Astrocyte of the spinal cord (primary cell): Measurements from ENCODE around the gene APC.

ENCODE experiments used
- DNase-seq: peaks from one replicate; pipeline ENCODE4 v3.0.0; 2011; ENCODE audit warnings: low read depth, low spot score
- H3K4me3 ChIP-seq: 2 replicates; pipeline ENCODE4 v1.5.1; 2011; ENCODE audit warnings: low read depth, mild to moderate bottlenecking, low read length, moderate library complexity
- in situ Hi-C: cut with HindIII; loops from 2 replicates; pipeline ENCODE4 v1.10.0; 2017; ENCODE audit warnings: low sequenced_read_pairs
- TF ChIP-seq, protein P1 (sequence below): IDR thresholded peaks from 2 replicates; pipeline ENCODE4 v1.5.1; 2012; ENCODE audit warnings: low read depth, mild to moderate bottlenecking, low read length, inconsistent platforms

APC gene

DNA sequence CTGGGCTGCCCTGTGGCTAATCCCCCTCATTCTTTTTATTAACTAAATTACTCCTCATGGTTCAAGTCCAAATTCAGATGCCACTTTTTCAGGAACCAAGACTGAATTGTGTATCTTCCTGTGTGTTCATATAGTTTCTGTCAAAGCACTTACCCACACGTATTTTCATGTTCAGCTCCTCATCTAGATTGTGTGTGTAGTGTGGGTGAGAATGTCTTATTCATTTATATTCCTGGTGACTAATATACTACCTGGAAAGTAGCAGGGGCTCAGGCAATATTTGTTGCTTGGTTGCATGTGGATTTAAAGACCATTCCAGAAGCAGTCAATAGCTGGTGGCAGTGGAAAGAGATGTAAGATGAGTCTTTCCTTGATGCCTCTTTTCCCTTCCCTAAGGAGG is 74.9 kb downstream of the APC start:
- H3K4me3 ChIP-seq = no peak overlapping the region
- in situ Hi-C loops = no loop called here
- TF ChIP-seq, protein P1, sequence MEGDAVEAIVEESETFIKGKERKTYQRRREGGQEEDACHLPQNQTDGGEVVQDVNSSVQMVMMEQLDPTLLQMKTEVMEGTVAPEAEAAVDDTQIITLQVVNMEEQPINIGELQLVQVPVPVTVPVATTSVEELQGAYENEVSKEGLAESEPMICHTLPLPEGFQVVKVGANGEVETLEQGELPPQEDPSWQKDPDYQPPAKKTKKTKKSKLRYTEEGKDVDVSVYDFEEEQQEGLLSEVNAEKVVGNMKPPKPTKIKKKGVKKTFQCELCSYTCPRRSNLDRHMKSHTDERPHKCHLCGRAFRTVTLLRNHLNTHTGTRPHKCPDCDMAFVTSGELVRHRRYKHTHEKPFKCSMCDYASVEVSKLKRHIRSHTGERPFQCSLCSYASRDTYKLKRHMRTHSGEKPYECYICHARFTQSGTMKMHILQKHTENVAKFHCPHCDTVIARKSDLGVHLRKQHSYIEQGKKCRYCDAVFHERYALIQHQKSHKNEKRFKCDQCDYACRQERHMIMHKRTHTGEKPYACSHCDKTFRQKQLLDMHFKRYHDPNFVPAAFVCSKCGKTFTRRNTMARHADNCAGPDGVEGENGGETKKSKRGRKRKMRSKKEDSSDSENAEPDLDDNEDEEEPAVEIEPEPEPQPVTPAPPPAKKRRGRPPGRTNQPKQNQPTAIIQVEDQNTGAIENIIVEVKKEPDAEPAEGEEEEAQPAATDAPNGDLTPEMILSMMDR = no peak
- no peak for DNase-seq

DNA sequence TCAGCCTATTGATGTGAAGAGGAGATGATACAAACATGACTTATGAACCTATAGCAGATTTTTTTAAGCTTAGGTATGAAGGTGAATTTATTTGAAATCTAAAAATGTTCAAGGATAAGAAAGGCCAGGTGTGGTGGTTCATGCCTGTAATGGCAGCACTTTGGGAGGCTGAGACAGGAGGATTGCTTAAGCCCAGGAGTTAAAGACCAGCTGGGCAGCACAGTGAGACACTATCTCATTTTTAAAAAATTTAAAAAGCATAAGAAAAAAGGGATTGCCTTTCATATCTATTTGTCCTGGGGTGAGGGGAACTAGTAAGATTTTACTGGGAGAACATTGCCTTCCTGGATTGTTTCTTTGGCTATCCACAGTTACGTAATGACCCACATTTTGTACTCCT is 82.6 kb downstream of the APC start:
- TF ChIP-seq, protein P1 = no peak
- H3K4me3 ChIP-seq = no peak overlapping the region
- in situ Hi-C loops = no loop called here
- DNase-seq = no peak

DNA sequence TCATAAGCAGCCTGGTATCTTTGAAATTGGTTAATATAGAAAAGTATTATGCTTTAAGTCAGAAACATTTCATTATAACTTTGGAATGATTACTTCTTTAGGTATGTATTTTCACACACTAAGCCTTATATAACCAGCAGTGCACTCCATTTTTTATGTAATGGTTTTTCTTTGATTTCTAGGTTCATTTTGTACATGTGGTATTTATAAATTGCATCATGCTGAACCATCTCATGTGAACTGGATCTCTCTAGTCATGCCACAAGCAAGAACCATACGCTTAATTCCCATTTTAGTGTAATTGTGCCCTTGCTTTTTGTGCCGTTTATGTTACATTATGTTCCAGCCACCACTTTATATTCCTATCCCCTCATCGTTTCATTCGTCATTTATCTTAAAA is 84.8 kb downstream of the APC start:
- no peak for DNase-seq
- no peak overlapping the region for H3K4me3 ChIP-seq
- in situ Hi-C loops = no loop called here
- TF ChIP-seq, protein P1 = no peak

DNA sequence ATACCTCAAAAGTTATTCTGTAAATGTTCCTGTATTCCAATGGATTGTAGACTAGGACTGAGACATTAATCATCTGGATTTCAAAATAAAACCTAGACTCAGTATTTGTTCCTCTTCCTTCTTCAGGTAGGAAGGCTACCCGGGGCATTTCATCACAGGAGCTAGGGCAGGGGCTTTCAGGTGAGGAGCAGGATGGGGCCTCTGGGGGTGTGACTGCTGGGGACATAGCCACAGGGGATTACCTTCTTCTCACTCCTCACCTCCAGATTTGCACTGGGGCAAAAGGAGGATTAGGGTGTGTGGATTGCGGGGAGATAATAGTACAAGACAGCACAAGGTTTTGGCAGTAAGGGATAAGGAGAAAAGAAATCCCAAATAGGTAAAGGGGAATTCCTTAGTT is 85.5 kb downstream of the APC start:
- H3K4me3 ChIP-seq = no peak overlapping the region
- in situ Hi-C loops = no loop called here
- no peak for DNase-seq
- TF ChIP-seq, protein P1 = no peak

DNA sequence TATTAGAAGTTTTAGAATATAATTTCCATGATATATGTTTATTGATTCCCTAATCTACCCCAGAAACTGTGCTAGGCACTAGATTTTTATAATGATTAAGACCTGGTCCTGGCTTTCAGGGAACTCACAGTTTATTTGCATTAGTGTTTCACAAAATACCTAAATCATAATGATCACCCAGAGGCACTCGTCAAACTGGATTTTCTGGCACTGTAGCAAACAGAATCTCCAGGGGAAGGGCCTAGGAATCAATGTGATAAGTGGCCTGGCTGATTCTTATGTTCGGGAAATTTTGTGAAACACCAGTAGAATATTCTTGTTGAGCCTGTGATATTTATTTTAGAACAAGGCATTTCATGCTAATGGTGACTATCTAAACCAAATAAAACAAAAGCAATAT is 86.0 kb downstream of the APC start:
- H3K4me3 ChIP-seq = no peak overlapping the region
- in situ Hi-C loops = no loop called here
- no peak for DNase-seq
- TF ChIP-seq, protein P1 = no peak

DNA sequence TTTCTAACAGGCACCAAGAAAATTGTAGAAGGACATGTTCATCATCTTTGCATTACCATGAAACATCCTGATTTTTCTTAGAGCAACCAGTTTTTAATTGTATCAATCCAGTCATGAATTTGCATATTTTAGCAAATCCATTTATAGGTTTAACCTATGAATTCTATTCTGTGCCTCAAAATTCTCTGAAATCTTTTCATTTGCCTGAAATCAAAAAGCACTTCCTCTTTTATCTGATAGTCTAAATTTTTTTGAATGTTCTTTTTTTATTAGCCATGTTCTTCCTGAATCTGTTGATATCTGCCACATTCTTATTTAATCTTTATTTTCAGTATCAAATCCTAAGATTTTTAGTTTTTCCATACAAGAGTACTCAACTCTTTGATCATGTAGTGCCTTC is 86.5 kb downstream of the APC start:
- no peak for DNase-seq
- in situ Hi-C loops = no loop called here
- TF ChIP-seq, protein P1 = no peak
- no peak overlapping the region for H3K4me3 ChIP-seq

DNA sequence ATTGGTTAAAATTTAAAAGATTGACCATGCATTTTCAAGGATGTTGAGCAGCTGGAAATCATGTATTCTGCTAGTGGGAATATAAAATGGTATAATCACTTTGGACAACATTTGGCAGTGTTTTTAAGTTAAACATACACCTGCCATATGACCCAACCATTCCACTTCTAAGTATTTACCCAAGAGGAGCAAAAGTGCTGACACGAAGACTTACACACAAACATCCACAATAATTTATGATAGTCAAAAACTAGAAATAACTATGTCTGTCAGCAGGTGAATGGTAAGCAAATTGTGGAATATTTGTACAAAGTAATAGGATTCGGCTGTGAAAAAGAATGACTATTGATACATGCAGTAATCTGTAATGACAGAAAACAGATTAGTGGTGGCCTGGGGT is 92.7 kb downstream of the APC start:
- DNase-seq = no peak
- in situ Hi-C loops = no loop called here
- TF ChIP-seq, protein P1 = no peak
- no peak overlapping the region for H3K4me3 ChIP-seq
